Testis (tissue), 2 donors: ENCODE data around the gene FOXO6.

Experiments
- POLR2A ChIP-seq: fragments of 450-650 bp; IDR thresholded peaks from one replicate; pipeline ENCODE4 v1.6.1; 2017; ENCODE audit warnings: antibody characterized with exemption, mild to moderate bottlenecking, moderate library complexity
- TF ChIP-seq, protein P1 (sequence below), 3 experiments: fragments of 450-650 bp in 2 of 3; fragments of 200-600 bp in 1 of 3; sonication (generic) in 1 of 3; IDR thresholded peaks; one replicate each; pipeline ENCODE4 v1.5.1; 2016 to 2019; ENCODE audit warnings: antibody characterized with exemption in 3 of 3, mild to moderate bottlenecking in 2 of 3, moderate library complexity in 1 of 3

DNA sequence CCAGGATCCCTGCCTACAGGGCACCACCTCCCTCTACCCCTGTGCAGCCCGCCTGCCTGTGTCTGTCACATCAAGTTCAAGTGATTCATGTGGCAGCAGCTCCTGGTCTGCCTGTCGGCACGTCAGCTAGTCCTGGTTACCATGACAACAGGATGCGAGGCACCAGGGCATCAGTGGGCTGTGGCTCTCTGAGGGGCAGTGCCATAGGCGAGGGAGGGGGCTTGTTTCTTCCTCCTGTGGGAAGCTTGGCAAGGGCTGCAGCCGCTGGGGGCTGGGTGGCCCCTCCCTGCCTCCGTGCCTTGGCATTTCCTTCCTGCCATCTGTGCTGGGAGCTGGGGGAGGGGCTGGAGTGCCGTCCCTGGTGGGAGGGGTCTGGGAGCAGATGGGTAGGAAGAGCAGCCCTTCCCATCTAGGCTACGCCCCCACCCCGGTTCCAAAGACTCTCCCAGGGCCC, 43.1 kb downstream of the FOXO6 start:
- TF ChIP-seq, protein P1, sequence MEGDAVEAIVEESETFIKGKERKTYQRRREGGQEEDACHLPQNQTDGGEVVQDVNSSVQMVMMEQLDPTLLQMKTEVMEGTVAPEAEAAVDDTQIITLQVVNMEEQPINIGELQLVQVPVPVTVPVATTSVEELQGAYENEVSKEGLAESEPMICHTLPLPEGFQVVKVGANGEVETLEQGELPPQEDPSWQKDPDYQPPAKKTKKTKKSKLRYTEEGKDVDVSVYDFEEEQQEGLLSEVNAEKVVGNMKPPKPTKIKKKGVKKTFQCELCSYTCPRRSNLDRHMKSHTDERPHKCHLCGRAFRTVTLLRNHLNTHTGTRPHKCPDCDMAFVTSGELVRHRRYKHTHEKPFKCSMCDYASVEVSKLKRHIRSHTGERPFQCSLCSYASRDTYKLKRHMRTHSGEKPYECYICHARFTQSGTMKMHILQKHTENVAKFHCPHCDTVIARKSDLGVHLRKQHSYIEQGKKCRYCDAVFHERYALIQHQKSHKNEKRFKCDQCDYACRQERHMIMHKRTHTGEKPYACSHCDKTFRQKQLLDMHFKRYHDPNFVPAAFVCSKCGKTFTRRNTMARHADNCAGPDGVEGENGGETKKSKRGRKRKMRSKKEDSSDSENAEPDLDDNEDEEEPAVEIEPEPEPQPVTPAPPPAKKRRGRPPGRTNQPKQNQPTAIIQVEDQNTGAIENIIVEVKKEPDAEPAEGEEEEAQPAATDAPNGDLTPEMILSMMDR (IDR thresholded peaks at IDR 0.05), result no peak
- TF ChIP-seq POLR2A, result no peak
